Measurements from ENCODE around the gene NVL.

The NVL gene

GRCh38 chr1:224180783-224181452, 149.1 kb downstream of the NVL start:
- H3K27me3 ChIP-seq (replicated peaks; ENCODE audit: insufficient read depth, low read length): no peaks in the 10 kb centered on the region
- peak overlapping the region; percentile 84; the same call in 1 of the 2 replicates for H3K9ac ChIP-seq (ENCODE audit: low read length)
- peaks cover 6% of the 10 kb centered on the region; the same call in 1 of the 2 replicates for H3K4me1 ChIP-seq (ENCODE audit: low read length)
- no peaks in the 10 kb centered on the region for H3K36me3 ChIP-seq (replicated peaks; ENCODE audit: insufficient read depth, low read length)
- no peak for TF ChIP-seq EZH2 (optimal IDR thresholded peaks at IDR 0.05; ENCODE audit: low read depth, low read length)
- TF ChIP-seq CTCF (IDR thresholded peaks at IDR 0.05; ENCODE audit: low read length): no peak
- no peak for TF ChIP-seq EZH2phosphoT487 (IDR thresholded peaks at IDR 0.05; ENCODE audit: low read length)
- DNase-seq: no peak
- no peak overlapping the region for H3K4me3 ChIP-seq (ENCODE audit: low read length)
- H3F3A ChIP-seq (ENCODE audit: insufficient read depth, low read length): peaks cover 25% of the 10 kb centered on the region
- no peak overlapping the region; the same call in 1 of the 2 replicates for H3K27ac ChIP-seq (ENCODE audit: low read length)
- H3K4me2 ChIP-seq (ENCODE audit: low read depth, low read length): peak overlapping the region; percentile 75; the same call in 1 of the 2 replicates
- no peaks in the 10 kb centered on the region for H3K9me2 ChIP-seq (replicated peaks; ENCODE audit: insufficient read depth, low read length)
- peaks cover 25% of the 10 kb centered on the region for H3K79me2 ChIP-seq (ENCODE audit: low read length)
- H2AFZ ChIP-seq (ENCODE audit: low read length): peak overlapping the region; percentile 90; the same call in 1 of the 2 replicates
- no peaks in the 10 kb centered on the region for H4K20me1 ChIP-seq (ENCODE audit: insufficient read depth, low read length)
- H3K9me3 ChIP-seq (replicated peaks; ENCODE audit: insufficient read depth, low read length): no peaks in the 10 kb centered on the region

GRCh38 chr1:224178894-224179293, 151.1 kb downstream of the NVL start:
- Histone ChIP-seq H3K36me3 (replicated peaks; ENCODE audit: insufficient read depth, low read length) (no peaks in the 10 kb centered on the region), H3K4me2 (ENCODE audit: low read depth, low read length) (no peak overlapping the region), H3K9me3 (replicated peaks; ENCODE audit: insufficient read depth, low read length) (no peaks in the 10 kb centered on the region), H3K27ac (ENCODE audit: low read length) (no peak overlapping the region), H3K4me3 (ENCODE audit: low read length) (no peak overlapping the region), H4K20me1 (ENCODE audit: insufficient read depth, low read length) (no peaks in the 10 kb centered on the region), H3K9me2 (replicated peaks; ENCODE audit: insufficient read depth, low read length) (no peaks in the 10 kb centered on the region), H2AFZ (ENCODE audit: low read length) (no peak overlapping the region), H3K79me2 (ENCODE audit: low read length) (peaks cover 5% of the 10 kb centered on the region), H3F3A (ENCODE audit: insufficient read depth, low read length) (peaks cover 25% of the 10 kb centered on the region), H3K4me1 (ENCODE audit: low read length) (0 out of 2 replicates have a peak, but pooled peaks cover 6% of the 10 kb centered on the region), H3K27me3 (replicated peaks; ENCODE audit: insufficient read depth, low read length) (no peaks in the 10 kb centered on the region), H3K9ac (ENCODE audit: low read length) (no peak overlapping the region)
- no peak for TF ChIP-seq EZH2phosphoT487 (IDR thresholded peaks at IDR 0.05; ENCODE audit: low read length)
- no peak for TF ChIP-seq CTCF (IDR thresholded peaks at IDR 0.05; ENCODE audit: low read length)
- TF ChIP-seq EZH2 (optimal IDR thresholded peaks at IDR 0.05; ENCODE audit: low read depth, low read length): no peak
- no peak for DNase-seq

GRCh38 chr1:224177356-224177999, 152.5 kb downstream of the NVL start:
- Histone ChIP-seq H3K9me3 (replicated peaks; ENCODE audit: insufficient read depth, low read length) (no peaks in the 10 kb centered on the region), H3K36me3 (replicated peaks; ENCODE audit: insufficient read depth, low read length) (no peaks in the 10 kb centered on the region), H3K27me3 (replicated peaks; ENCODE audit: insufficient read depth, low read length) (no peaks in the 10 kb centered on the region), H3K4me2 (ENCODE audit: low read depth, low read length) (no peak overlapping the region), H4K20me1 (ENCODE audit: insufficient read depth, low read length) (no peaks in the 10 kb centered on the region), H3K27ac (ENCODE audit: low read length) (no peak overlapping the region), H3K4me3 (ENCODE audit: low read length) (no peak overlapping the region), H3K9me2 (replicated peaks; ENCODE audit: insufficient read depth, low read length) (no peaks in the 10 kb centered on the region), H3K4me1 (ENCODE audit: low read length) (0 out of 2 replicates have a peak, but pooled peaks cover 6% of the 10 kb centered on the region), H2AFZ (ENCODE audit: low read length) (no peak overlapping the region), H3K9ac (ENCODE audit: low read length) (no peak overlapping the region), H3F3A (ENCODE audit: insufficient read depth, low read length) (peaks cover 16% of the 10 kb centered on the region), H3K79me2 (ENCODE audit: low read length) (no peaks in the 10 kb centered on the region)
- no peak for DNase-seq
- TF ChIP-seq CTCF (IDR thresholded peaks at IDR 0.05; ENCODE audit: low read length) (no peak), EZH2phosphoT487 (IDR thresholded peaks at IDR 0.05; ENCODE audit: low read length) (no peak), EZH2 (optimal IDR thresholded peaks at IDR 0.05; ENCODE audit: low read depth, low read length) (no peak)
